Endothelial cell of umbilical vein (primary cell): ENCODE results near the gene NMT1.

Source experiments
- JUN ChIP-seq: IDR thresholded peaks from 2 replicates; pipeline ENCODE4 v1.6.1; 2011; ENCODE audit warnings: borderline replicate concordance, low read depth; ENCODE audit not compliant: insufficient read length, insufficient read depth
- MAX ChIP-seq: IDR thresholded peaks from 2 replicates; pipeline ENCODE4 v1.6.1; 2011; ENCODE audit not compliant: insufficient read depth, insufficient read length
- POLR2A ChIP-seq: IDR thresholded peaks from 2 replicates; pipeline ENCODE4 v1.6.1; 2012; ENCODE audit warnings: low read depth, mild to moderate bottlenecking, control low read depth, low read length
- TF ChIP-seq, protein P1 (sequence below), 2 donors: IDR thresholded peaks; 1 replicate in 1 of 2; 2 replicates in 1 of 2; pipeline ENCODE4 v1.5.1; 2011; ENCODE audit warnings: low read length in 2 of 2, mild to moderate bottlenecking in 2 of 2, moderate library complexity in 2 of 2, control low read depth in 1 of 2, inconsistent platforms in 1 of 2, low read depth in 1 of 2; ENCODE audit not compliant: insufficient read depth in 1 of 2; ENCODE audit errors: extremely low read depth in 1 of 2

- TF ChIP-seq POLR2A (no peak), MAX (no peak), JUN (no peak)
- TF ChIP-seq, protein P1, sequence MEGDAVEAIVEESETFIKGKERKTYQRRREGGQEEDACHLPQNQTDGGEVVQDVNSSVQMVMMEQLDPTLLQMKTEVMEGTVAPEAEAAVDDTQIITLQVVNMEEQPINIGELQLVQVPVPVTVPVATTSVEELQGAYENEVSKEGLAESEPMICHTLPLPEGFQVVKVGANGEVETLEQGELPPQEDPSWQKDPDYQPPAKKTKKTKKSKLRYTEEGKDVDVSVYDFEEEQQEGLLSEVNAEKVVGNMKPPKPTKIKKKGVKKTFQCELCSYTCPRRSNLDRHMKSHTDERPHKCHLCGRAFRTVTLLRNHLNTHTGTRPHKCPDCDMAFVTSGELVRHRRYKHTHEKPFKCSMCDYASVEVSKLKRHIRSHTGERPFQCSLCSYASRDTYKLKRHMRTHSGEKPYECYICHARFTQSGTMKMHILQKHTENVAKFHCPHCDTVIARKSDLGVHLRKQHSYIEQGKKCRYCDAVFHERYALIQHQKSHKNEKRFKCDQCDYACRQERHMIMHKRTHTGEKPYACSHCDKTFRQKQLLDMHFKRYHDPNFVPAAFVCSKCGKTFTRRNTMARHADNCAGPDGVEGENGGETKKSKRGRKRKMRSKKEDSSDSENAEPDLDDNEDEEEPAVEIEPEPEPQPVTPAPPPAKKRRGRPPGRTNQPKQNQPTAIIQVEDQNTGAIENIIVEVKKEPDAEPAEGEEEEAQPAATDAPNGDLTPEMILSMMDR (IDR thresholded peaks at IDR 0.05; ENCODE audit: extremely low read depth in 1 of 2, insufficient read depth in 1 of 2, low read depth in 1 of 2, low read length in 2 of 2), result no peak
Measured at GRCh38 chr17:45029758-45030423, 31.2 kb upstream of the NMT1 start.
